Upper lobe of right lung (tissue), 1 donor: ENCODE results near the gene SYK. TPM values are rescaled to one million over a fixed set of nuclear protein-coding genes. Genes with fewer than 3 reads are reported as not detected.
"Not testable (repeated sequence)": the region's sequence is repeated elsewhere in the genome, so short reads cannot be mapped to it uniquely, and the experiment has no call there.

Source experiments
- ATAC-seq: fragments of 200-7000 bp; cut with Tn5 transposase; one replicate; pipeline ENCODE4 v1.9.1; 2020; ENCODE audit warnings: mild to moderate bottlenecking, moderate library complexity
- DNase-seq: peaks from one replicate; pipeline ENCODE4 v3.0.0-alpha.2; 2020
- H3K27ac ChIP-seq: fragments of 200-600 bp; one replicate; pipeline ENCODE4 v1.8.0; 2022
- H3K27me3 ChIP-seq: fragments of 200-600 bp; one replicate; pipeline ENCODE4 v1.8.0; 2022; ENCODE audit warnings: mild to moderate bottlenecking
- H3K36me3 ChIP-seq: fragments of 200-600 bp; one replicate; pipeline ENCODE4 v1.8.0; 2022
- H3K4me1 ChIP-seq: fragments of 200-600 bp; one replicate; pipeline ENCODE4 v1.8.0; 2022
- H3K4me3 ChIP-seq: fragments of 200-600 bp; one replicate; pipeline ENCODE4 v1.8.0; 2022; ENCODE audit warnings: mild to moderate bottlenecking
- H3K9me3 ChIP-seq: fragments of 200-600 bp; one replicate; pipeline ENCODE4 v1.8.0; 2022
- CTCF ChIP-seq: fragments of 200-600 bp; IDR thresholded peaks from one replicate; pipeline ENCODE4 v1.8.0; 2022; ENCODE audit warnings: antibody characterized with exemption
- intact Hi-C: fragments of 100-400 bp; cut with DNase I; formaldehyde crosslinking; loops from one replicate; pipeline ENCODE4 v1.11.0; 2022
- total RNA-seq: library from RNA; stranded (reverse); fragmentation: NEBNext Ultra II Directional; extraction: Animal tissue kit (Norgen Biotek cat#: 25700); gene quantifications from one replicate; pipeline ENCODE4 v1.2.1, GENCODE V29; 2021
- donor health status: DM: no; HTN: yes; CAD: no; lungs with severe emphysema.

SYK gene
- total RNA-seq, 1 donor from 2014 or later: 63.8 TPM

GRCh38 chr9:90775657-90776056, 26.0 kb upstream of the SYK start:
- Histone ChIP-seq H3K27ac (no peak overlapping the region), H3K27me3 (no peaks in the 10 kb centered on the region), H3K4me3 (no peak overlapping the region), H3K9me3 (no peaks in the 10 kb centered on the region), H3K4me1 (no peaks in the 10 kb centered on the region), H3K36me3 (no peaks in the 10 kb centered on the region)
- intact Hi-C loops: no loop called here
- no peak for DNase-seq
- TF ChIP-seq CTCF: no peak
- ATAC-seq: no peak

GRCh38 chr9:90778746-90779145, 22.9 kb upstream of the SYK start:
- ATAC-seq (no peak), DNase-seq (no peak)
- TF ChIP-seq CTCF: no peak
- no peak overlapping the region for H3K27ac ChIP-seq
- intact Hi-C loops: no loop called here
- H3K27me3 ChIP-seq: no peaks in the 10 kb centered on the region
- no peaks in the 10 kb centered on the region for H3K36me3 ChIP-seq
- no peaks in the 10 kb centered on the region for H3K9me3 ChIP-seq
- H3K4me1 ChIP-seq: no peaks in the 10 kb centered on the region
- H3K4me3 ChIP-seq: no peak overlapping the region

- no peak for TF ChIP-seq CTCF
- H3K36me3 ChIP-seq: no peaks in the 10 kb centered on the region
- ATAC-seq: no peak
Measured at GRCh38 chr9:90783552-90783951, 18.1 kb upstream of the SYK start.

GRCh38 chr9:90783964-90784363, 17.7 kb upstream of the SYK start:
- Histone ChIP-seq H3K27ac (no peak overlapping the region), H3K27me3 (no peaks in the 10 kb centered on the region), H3K9me3 (no peaks in the 10 kb centered on the region), H3K36me3 (no peaks in the 10 kb centered on the region), H3K4me1 (no peaks in the 10 kb centered on the region), H3K4me3 (no peak overlapping the region)
- intact Hi-C loops: no loop called here
- ATAC-seq (no peak), DNase-seq (no peak)
- TF ChIP-seq CTCF: no peak

More at GRCh38 chr9:90783552-90783951, 18.1 kb upstream of the SYK start:
- Histone ChIP-seq H3K4me1 (no peaks in the 10 kb centered on the region), H3K9me3 (no peaks in the 10 kb centered on the region), H3K27me3 (no peaks in the 10 kb centered on the region), H3K27ac (no peak overlapping the region), H3K4me3 (no peak overlapping the region)
- no peak for DNase-seq
- intact Hi-C loops: no loop called here

GRCh38 chr9:90787771-90788460, 13.7 kb upstream of the SYK start:
- Histone ChIP-seq H3K27me3 (no peaks in the 10 kb centered on the region), H3K36me3 (no peaks in the 10 kb centered on the region), H3K4me3 (no peak overlapping the region), H3K9me3 (no peaks in the 10 kb centered on the region), H3K4me1 (no peaks in the 10 kb centered on the region), H3K27ac (no peak overlapping the region)
- no peak for TF ChIP-seq CTCF
- DNase-seq: no peak
- intact Hi-C loops: no loop called here
- ATAC-seq: no peak

- ATAC-seq, intact Hi-C loops, DNase-seq: not testable (repeated sequence)
Measured at GRCh38 chr9:90788527-90788926, 13.1 kb upstream of the SYK start.

More at GRCh38 chr9:90788527-90788926, 13.1 kb upstream of the SYK start:
- H3K27ac ChIP-seq, H3K27me3 ChIP-seq, H3K4me3 ChIP-seq, H3K4me1 ChIP-seq, H3K9me3 ChIP-seq, H3K36me3 ChIP-seq: not testable (repeated sequence)
